HG02943 (cell line): Measurements from ENCODE around the gene HFE.

Experiments
- ATAC-seq: cut with Tn5 transposase; IDR thresholded peaks from one replicate; pipeline ENCODE4 v1.9.1; 2021; ENCODE audit warnings: mild to moderate bottlenecking, low read depth, moderate library complexity; ENCODE audit not compliant: unreplicated experiment

The HFE gene

DNA sequence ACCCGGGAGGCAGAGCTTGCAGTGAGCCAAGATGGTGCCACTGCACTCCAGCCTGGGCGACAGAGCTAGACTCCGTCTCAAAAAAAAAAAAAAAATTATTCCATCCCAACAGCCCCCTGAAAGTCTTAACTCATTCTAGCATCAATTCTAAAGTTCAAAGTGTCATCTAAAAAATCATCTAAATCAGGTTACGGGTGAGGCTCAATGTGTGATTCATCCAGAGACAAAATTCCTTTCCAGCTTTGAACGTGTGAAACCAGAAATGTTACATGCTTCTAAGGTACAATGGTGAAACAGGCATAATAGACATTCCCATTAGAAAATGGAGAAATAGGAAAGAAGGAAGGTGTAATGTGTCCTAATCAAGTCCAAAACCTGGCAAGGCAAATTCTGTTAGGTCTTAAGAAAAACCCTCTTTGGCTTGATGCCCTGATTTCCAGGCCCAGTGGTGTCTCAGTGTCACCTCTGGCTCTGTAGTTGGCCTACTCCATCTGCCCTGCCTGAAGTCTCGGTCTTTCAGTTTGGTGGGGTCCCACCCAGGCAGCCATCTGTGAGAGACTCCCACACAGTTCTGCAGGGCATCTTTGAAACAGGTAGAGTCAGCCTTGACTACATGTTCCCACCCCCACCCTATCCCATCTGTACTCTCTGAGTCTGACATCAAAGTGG is 43.5 kb downstream of the HFE start:
- ATAC-seq: no peak

- ATAC-seq: no peak
Measured at GRCh38 chr6:26131618-26132017, 44.4 kb downstream of the HFE start.

GRCh38 chr6:26133730-26134129 is 46.5 kb downstream of the HFE start:
- no peak for ATAC-seq

DNA sequence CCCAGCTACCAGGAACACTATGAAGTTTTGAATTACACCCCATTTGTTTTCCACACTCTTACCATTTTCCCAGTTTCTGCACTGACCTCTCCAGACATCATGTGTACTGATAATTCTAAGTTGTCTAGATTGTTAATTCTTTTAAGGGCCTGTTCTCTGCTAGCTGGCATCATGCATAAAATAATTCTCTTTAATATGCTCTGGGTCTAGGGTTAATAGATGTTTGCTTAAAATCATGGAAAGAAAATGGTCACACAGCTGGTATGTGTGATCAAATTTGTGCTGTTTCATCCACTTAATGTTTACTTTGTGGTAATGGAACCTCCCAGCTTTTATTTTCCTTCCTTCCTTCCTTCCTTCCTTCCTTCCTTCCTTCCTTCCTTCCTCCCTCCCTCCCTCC is 49.1 kb downstream of the HFE start:
- ATAC-seq: no peak

- ATAC-seq: no peak
Measured at GRCh38 chr6:26140254-26140966, 53.2 kb downstream of the HFE start.

DNA sequence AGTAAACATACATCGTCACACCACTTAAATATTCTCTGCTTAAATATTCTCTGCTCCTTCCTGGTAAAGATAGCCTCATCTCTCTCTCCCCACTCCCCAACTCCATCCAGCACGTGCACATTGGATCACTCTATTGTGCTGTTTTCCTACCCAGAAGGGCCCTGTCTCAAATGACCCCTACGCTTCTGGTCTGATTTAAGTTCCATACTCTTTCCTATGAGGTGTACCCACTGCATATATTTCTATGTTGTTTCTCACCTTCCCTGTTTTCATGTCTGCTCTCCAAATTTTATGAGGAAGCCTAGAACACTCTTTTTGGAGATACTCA is 53.7 kb downstream of the HFE start:
- ATAC-seq: no peak

DNA sequence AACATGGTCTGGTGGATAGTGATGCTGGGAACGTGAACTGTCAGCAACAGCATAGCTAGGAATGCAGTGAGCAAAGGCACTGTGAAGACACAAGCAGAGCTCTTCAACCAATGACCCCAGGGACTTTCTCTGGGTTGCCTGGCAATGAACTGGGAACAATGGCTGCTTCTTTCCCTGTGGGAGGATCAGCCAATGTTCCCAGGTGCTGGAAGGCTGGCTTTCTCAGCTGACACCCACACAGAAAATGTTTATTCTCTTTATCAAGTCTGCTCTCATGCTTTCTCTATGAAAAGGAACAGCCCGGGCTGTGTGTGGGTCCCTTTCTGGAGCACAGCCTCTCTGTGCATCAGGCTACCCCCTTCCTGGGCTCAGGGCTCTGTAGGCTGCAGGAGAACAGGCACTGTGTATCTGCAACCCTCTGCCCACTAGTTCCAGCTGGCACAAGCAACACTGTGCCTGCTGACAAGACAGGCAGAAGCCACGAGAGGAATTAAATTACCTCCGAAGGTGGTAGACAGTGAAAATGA is 54.2 kb downstream of the HFE start:
- no peak for ATAC-seq

DNA sequence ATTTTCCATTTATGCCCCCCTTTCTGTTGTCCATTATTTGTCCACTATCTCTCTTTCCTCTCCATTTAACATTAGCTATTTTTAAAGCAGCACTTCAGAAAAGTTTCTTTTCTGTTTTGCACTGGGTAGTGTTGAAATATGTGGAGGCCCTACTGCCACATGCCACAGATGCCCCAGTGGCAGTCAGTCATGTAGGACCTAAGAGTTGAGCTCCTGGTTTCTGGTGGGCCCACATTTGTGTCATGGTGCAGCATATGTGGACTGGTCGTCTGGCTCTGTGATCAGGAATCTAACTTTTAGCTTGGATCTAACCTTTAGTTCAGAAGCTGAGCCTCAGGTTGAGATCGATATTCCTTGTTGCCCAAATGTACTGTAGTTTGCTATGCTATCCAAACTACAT is 54.8 kb downstream of the HFE start:
- ATAC-seq: no peak
